Activated T-helper 1 cell treated with anti-CD3 and anti-CD28 coated beads, Interleukin-2, amount 50 U/mL, for 16 hours (primary cell): ENCODE data around the gene SCYGR2.
"Not testable (repeated sequence)": the region's sequence is repeated elsewhere in the genome, so short reads cannot be mapped to it uniquely, and the experiment has no call there.

ENCODE experiments used
- DNase-seq, 2 donors: peaks; one replicate each; pipeline ENCODE4 v3.0.0-alpha.2; 2020; ENCODE audit warnings: low read depth in 1 of 2, low spot score in 1 of 2

SCYGR2 gene, protein sequence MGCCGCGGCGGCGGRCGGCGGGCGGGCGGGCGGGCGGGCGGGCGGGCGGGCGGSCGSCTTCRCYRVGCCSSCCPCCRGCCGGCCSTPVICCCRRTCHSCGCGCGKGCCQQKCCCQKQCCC

DNA sequence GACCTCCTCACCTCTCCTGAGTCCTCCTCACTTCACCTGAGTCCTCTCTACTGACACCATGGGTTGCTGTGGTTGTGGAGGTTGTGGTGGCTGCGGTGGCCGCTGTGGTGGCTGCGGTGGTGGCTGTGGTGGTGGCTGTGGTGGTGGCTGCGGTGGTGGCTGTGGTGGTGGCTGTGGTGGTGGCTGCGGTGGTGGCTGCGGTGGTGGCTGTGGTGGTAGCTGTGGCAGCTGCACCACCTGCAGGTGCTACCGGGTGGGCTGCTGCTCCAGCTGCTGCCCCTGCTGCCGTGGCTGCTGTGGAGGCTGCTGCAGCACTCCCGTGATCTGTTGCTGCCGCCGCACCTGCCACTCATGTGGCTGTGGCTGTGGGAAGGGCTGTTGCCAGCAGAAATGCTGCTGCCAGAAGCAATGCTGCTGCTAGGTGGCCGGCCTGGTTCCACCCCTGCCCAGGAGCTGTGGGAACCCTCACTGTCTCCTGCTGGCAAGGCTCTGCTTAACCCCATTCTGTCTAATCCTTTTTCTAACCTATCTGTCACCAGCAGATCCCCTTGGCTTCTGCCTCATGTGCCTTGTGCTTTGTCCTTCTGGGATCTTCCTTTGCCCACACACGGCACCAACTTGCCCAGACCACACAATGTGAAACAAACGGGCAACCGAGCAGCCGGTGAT, at the start of gene SCYGR2:
Gene SCYGR2 (plus strand): TSS at position 59 of the 669 bp plus-strand sequence. CDS start 0 bp downstream, at position 59.
- not testable (repeated sequence) for DNase-seq

DNA sequence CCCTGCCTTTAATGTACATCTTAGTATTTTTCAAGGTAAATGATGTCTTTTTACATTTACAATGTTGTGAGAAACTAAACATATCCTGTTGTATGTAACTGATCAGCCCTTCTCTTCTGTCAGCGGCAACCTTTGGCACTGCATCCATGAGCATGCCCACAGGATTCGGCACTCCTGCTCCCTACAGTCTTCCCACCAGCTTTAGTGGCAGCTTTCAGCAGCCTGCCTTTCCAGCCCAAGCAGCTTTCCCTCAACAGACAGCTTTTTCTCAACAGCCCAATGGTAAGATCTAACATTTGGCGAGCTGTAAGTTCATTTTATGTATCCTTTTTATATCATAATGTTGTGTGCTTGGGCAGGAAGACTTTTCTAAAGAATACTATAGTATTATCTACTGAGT, 46.9 kb upstream of the SCYGR2 start:
- no peak for DNase-seq

DNA sequence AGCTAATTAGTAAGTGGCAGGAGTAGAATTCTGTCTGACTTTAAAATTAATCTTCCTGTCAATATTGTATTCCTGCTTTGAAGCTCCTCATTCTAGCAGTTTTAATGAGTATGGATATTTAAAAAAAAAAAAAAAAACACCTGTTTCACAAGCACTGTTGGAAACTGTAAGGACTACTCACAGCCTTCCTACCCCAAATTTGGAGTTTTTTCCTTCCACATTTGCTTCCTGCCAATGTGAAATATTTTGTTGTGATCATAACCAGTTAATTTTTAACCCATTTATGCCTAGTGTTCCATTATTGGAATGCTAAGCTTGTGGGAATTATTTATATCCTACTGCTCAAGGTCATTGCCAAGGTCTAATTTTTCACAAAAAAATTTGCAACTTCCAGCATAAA, 36.1 kb upstream of the SCYGR2 start:
- no peak for DNase-seq

DNA sequence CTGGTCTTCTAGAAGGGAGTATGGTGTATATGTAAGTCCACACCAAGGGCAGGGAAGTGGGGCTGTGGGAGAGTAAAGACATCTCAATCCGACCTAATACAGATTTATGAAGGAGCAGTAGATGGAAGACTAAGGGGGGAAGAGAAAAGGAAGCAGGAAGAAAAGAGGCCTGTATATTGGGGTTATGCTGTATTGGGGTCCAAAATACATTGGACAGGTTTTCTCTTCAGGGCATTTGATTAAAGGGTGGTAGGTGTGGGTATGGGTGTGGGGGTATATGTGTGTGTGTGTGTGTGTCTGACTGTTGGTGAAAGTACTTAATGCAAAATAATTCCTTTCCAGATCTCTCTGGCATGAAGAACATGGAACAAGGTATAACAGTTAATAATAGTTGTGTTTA, 33.6 kb upstream of the SCYGR2 start:
- no peak for DNase-seq

DNA sequence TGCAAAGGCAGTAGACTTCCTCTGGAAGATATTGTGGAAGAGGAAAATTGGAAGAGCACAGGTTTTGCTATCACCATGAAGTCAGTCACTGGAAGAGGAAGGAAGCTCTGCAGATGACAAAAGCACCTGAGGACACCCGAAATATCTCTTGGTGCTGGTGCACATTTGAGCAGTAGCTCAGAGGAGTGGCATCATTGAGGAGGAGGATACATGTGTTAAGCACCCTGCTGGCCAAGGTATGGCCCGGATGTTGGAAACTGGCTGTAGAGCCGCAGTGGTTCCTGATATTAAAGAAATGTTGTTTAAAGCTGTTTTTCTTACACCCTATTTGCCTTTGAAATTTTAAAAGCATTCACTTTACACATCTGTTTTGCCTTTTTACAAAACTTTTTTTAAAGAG, 32.7 kb upstream of the SCYGR2 start:
- no peak for DNase-seq

DNA sequence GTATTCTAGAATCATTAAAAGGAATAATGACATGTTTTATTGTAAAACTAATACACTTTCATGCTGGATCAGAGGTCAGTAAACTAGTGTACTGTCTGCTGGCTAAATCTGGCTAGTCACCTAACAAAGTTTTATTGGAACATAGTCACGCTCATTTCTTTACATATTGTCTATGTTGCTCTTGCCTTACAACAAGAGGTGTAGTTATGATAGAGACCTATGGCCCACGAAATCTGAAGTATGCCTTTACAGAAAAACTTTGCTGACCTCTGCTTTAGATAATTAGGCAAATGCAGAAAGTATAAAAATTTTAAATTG, 29.9 kb upstream of the SCYGR2 start:
- DNase-seq = no peak

DNA sequence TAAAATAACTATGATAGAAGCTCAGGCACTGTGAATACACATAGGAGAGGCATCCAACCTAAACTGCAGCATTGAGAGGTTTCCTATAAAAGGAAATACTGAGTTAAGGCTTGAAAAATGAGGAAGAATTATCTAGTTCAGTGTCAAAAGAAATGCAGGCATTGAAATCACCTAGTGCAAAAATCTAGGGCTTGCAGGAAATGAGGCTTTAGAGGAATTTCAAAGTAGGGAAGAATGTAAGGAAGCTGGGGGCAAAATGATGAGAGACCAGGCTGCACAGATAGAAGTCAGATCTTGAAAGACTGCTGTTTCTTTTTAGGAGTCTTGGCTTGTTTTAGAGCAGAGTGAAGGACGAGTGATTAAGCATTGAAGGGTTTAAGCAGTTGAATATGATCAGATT, 28.1 kb upstream of the SCYGR2 start:
- no peak for DNase-seq

DNA sequence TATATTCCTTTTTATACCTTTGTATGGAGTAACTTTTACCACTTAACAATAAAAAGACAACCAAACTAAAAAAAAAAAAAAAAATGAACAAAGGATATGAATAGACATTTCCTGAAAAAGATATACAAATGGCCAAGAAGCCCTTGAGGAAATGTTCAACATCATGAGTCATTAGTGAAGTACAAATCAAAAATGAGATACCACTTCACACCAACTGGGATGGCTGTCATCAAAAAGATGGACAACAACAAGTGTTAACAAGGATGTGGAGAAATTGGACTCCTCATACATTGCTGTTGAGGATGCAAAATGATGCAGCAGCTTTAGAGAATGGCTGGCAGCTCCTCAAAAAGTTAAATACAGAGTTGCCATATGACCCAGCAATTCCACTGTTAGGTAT, 22.6 kb upstream of the SCYGR2 start:
- DNase-seq = no peak

DNA sequence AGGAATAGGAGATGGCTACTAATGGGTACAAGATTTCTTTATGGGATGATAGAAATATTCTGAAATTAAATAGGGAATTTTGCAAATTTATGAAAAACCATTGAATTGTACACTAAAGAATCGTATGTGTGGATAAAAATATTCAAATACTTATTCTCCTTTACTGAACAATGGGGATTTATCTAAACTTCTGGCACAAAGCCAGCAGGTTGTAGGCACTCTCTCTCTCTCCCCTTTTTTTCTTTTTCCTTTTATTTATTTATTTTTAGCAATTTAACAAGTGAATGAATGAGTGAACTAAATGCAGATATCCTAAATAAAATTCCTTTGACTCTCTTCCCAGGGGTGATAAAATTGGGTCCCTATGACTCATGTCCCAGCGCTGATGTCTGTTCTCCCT, 21.9 kb upstream of the SCYGR2 start:
- DNase-seq = no peak

DNA sequence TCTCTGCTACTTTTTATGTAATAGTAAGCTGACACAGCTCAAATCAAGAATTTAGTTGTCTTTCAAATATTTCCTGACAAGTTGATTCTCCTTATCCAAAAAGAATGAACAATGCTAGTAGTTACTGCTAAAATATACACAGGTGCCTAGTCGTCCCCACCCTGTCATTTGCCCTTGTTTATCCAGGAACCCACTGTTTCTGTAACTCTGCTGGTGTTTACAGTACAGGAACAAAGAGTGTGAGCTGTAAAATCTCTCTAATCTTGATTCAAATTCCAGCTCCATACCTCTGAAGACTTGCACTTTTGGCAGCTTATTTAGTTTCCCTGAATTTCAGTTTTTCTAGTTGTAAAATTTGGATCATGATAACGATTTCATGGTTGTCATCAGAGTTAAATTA, 21.1 kb upstream of the SCYGR2 start:
- DNase-seq = no peak

DNA sequence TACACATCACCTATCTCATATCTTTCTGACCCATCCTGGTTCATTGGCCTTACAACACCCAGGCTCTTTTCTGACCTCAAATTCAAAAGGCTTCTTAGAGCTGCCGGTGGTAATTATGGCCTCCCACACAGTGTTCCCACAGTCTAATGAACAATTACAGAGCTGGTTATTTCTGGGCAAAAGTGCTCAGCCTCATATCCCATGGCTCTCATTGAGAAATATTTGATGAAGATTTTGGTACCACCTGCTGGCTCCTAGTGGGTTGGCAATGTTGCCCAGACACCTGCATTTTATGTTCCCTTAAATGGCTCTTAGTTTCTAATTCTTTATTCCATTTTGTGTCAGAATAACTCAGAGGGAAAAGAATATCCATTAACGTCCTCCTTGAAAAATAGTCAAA, 20.1 kb upstream of the SCYGR2 start:
- no peak for DNase-seq

DNA sequence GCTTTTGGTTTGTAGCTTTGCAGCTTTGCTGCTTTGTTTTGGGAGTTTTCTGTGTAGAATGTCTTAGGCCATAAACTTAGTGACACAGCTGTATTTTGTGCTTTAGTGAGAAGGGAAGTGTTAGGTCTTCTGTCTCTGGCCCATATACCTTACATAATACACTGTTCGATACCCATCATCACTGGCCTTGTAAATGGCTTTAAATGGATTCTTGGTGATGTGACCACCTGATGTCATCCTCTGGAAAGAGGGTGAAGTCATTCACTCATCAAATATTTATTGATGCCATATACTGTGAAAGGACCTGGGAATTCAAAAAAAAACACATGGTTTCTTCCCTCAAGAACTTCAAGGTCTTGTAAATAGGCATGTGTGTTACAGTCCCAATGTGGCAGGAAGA, 18.9 kb upstream of the SCYGR2 start:
- no peak for DNase-seq

DNA sequence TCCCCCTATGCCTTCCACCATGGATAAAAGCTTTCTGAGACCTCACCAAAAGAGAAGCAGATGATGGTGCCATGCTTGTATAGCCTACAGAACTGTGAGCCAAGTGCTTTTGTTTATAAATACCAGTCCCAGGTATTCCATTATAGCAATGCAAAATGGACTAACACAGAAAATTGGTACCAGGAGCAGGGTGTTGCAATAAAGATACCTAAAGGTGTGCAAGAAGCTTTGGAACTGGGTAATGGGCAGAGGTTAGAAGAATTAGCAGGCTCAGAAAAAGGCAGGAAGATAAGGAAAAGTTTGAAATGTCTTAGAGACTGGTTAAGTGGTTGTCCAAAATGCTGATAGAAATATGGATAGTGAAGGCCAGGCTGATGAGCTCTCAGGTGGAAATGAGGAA, 16.3 kb upstream of the SCYGR2 start:
- DNase-seq = no peak

DNA sequence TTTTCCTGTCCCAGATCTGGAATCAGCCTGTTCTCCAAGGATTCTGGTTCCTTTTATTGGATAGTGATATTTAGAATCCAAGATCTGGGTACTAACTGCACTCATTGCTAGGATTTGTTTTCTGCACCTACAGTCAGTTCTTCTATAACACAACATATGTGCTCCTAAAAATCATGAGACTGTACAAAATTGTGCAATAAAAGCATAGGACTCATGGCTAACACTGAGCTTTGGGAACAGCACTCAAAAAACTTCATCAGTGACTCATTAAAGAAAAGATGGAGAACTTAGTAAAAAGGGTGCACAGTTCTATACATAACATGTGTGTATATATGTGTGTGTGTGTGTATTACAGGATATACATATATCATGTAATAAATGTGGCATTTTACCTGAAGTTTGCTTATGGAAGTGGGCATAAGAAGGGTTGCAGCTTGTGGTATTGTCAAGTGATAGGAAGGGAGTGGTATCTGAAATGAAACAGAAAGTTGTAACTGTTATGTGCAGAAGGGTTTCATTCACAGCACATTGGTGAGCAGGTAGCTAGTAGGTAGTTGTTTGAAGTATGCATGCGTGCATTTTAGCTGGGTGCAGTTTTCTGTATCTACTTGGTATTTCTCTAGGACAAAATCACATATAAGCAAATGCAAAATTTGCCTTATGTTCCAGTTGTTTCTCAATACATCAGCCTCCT, 5.9 kb upstream of the SCYGR2 start:
- no peak for DNase-seq

DNA sequence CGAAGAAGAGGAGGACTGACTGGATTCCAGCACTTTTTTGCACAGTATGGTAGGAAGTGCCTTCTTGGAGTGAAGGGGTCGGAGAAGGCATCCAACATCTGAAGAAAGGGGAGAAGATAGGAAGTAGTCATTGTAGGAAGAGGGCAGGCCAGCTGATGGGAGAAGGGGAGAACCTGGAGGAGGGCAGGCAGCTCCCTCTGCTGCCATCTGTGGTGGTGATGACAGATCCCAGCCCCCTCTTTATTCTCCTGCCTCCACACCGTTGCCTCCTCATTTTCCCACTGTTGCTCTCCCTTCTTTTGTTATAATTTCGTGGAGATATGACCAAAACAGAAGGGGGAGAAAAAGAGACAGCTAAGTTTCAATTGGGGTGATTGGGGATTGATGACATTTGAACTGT, 2.9 kb upstream of the SCYGR2 start:
- DNase-seq = no peak

DNA sequence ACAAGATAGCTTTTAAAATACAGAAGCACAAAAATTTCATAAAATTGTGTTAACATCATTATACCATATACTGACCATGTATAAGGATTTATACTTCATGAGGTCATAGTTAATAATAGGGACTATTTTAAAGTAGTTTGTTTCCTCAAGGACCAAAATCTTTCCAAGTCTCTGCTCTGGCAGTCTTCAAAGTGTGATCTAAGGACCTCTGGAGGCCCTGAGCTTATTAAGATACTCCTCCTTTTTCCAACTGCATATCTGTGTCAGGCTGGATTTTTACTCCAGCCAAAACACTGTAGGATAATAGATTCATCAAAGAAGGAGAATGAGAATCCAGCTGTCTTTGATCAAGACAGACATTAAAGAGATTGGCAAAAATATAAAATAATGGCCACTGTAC, 1.7 kb upstream of the SCYGR2 start:
- DNase-seq = no peak

DNA sequence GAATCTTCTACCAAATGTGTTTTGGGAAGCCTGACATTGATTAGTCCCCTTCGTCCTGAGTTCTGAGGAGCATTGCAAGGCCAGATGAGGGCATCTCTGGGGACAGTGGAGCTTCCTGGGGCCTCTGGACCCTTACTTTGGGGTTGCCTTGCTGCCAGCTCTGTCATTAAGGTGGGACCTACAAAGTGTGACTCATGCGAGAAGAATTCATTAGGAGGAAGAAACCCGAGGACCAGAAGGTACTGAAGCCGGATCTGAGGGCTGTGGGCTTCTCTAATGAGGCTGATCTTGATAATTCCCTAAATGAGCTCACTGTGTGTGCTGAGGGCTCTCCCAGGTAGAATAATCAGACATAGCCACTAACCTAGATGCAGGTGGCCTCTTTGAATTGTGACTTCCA, 695 bp upstream of the SCYGR2 start:
- DNase-seq = no peak

DNA sequence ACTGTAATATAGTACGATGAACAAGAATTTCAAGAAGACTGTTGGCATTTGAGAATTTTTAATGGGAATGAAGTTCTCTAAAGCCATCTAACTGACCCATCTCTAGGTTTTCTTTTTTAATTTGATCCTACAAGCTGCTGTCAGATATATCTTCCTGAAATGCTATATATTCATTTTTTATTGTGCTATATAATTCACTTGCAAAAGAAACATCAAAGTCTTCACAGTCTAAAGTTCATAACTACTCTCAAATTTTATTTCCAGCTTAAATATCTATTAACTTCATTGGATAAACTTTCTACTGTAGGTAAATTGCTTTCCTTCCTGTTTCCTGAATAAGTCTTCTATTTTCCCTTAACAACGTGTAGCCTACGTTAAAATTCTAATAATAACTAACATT, 3.7 kb downstream of the SCYGR2 start:
- no peak for DNase-seq

DNA sequence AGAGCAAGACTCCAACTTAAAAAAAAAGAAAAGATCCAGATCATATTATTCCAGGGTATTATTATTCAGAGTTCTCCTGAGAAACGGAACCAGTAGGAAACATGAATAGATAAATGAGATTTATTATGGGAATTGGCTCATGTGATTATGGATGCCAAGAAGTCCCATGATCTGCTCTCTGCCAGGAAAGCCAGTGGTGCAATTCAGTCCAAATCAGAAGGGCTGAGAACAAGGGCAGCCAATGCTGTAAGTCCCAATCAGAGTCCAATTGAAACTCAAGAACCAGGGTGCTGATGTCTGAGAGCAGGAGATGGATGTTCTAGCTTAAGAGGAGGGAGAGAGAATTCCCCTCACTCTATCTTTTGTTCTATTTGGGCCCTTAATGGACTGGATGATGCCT, 7.8 kb downstream of the SCYGR2 start:
- DNase-seq = no peak

DNA sequence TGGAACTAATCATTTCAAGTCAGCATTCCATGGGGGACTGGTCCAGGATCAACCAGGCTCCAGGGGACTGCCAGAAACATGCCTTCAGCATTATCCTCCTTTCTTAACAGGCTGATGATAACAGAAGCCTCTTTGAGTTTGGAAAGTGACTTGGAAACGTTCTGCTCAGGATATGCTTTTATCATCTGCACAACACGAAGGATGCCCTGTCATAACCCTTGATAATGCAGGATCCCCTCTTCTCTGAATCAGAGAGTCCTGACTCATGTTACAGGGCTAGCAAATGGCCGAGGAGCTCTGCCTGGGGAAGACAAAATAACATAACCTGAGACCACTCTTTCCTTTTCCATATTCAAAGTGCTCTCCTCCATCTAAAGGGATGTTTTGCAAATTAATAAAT, 9.2 kb downstream of the SCYGR2 start:
- DNase-seq = no peak

DNA sequence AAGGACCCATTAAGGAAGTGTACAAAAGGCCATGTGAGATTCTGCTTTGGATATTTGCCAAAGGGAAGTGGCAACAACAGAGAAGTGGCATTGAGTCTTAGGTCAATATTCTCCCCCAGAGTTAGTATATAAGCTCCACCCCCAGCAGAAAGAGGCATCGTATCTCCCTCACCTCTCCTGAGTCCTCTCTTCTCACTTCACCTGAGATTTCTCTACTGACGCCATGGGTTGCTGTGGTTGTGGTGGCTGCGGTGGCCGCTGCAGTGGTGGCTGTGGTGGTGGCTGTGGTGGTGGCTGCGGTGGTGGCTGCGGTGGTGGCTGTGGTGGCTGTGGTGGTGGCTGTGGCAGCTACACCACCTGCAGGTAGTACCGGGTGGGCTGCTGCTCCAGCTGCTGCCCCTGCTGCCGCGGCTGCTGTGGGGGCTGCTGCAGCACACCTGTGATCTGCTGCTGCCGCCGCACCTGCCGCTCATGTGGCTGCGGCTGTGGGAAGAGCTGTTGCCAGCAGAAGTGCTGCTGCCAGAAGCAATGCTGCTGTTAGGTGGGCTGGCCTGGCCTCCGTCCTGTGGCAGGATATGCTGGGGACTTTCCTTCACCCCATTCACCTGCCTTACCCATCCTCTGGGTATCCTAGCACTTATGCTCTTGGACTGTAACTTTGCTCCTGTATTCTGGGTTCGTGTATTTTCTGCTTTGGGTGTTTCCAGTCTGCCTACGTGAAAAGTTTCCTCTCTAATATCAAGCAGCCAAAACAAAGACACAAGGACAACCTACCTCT, 10.1 kb downstream of the SCYGR2 start:
- DNase-seq = no peak

DNA sequence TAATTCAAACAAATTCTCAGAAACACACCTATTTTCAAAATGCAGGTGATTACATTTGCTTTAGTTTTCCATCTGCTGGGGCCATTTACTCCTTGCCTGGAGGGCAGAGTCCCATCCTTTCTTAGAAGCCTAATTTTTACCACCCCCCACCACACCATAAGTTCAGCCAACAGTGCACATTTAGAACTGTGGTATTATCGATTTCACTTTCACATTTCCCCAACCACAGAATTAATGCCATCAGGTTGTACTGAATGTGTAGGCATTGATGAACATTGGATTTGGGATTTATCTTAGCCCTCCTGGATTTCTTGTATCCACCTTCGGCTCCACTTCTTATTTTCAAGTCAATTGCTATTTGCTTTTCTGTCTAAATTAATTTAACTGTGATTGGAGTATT, 11.4 kb downstream of the SCYGR2 start:
- DNase-seq = no peak
